Erythroblast (primary cell): ENCODE results near the gene COX15.

ENCODE experiments used
- GATA1 ChIP-seq: IDR thresholded peaks from 2 replicates; pipeline ENCODE4 v1.6.1; 2011; ENCODE audit warnings: low read depth, mild to moderate bottlenecking, control low read depth, low read length, moderate library complexity
- POLR2A ChIP-seq: IDR thresholded peaks from 2 replicates; pipeline ENCODE4 v1.6.1; 2011; ENCODE audit warnings: mild to moderate bottlenecking, low read length

- TF ChIP-seq POLR2A (no peak), GATA1 (no peak)
Observed at GRCh38 chr10:99693933-99694583, 37.9 kb downstream of the COX15 start.
